Fibroblast of villous mesenchyme (primary cell): ENCODE data around the gene KCNJ2. TPM values are rescaled to one million over a fixed set of nuclear protein-coding genes. Genes with fewer than 3 reads are reported as not detected.
A peak's percentile ranks its signal among the peaks of the same experiment; 100 is the strongest.

Experiments
- DNase-seq: peaks from one replicate; pipeline ENCODE4 v3.0.0-alpha.2; 2010; ENCODE audit warnings: low read depth
- H3K4me3 ChIP-seq: 2 replicates; pipeline ENCODE4 v1.5.1; 2011; ENCODE audit warnings: low read depth, mild to moderate bottlenecking, low read length
- CTCF ChIP-seq: IDR thresholded peaks from 2 replicates; pipeline ENCODE4 v1.5.1; 2012; ENCODE audit warnings: low read depth, mild to moderate bottlenecking, low read length; ENCODE audit not compliant: insufficient read depth
- total RNA-seq: library from RNA; depleted of rRNA; stranded (reverse); fragments of >200 nt; gene quantifications from 2 replicates; pipeline ENCODE4 v1.2.3, GENCODE V29; 2012

KCNJ2 gene
- total RNA-seq, 1 donor, result 0.86 TPM

DNA sequence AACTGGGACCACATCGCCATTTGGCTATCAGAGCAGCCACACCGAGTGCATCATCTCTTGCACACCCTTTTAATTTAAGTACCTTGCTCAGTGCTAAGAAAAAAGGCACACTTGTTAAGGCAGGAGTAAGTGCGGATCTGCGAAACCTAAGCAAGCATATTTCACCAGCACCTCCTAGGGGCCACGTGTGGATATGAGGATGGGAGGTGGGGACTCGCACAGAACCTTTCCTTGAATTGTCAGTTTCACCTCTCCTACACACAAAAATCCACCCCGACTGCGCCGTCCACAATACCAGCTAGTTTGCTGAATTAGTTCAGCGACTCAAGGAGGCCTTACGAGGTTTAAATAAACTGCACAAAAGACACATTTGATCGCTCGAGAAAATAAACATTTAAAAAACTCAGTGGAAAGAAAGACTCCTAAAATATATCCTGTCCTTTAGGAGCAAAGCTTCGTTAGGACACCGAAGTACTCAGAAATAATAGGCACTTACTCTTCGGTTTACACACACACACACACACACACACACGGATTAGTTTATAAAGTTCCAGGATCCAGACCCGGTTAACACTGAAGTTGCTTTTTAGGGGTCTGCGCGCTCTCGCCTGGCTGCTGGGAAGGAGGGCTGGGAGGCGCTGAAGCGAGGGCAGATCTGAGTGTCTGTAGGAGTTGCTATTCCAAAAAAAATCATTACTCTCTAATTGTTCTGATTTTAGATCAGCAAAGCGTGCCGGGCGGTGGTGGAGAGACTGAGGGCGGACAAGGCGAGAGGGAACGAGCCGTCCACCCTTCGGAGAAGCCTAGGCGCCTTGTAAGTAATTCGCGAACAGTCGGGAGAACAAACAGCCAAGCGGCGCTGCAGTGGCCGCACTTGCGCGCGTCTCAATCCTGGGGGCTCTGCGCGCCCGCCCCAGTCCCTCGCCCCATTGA, 1.0 kb upstream of the KCNJ2 start:
- TF ChIP-seq CTCF, result peak; percentile 65
- peak; percentile 65 for DNase-seq

DNA sequence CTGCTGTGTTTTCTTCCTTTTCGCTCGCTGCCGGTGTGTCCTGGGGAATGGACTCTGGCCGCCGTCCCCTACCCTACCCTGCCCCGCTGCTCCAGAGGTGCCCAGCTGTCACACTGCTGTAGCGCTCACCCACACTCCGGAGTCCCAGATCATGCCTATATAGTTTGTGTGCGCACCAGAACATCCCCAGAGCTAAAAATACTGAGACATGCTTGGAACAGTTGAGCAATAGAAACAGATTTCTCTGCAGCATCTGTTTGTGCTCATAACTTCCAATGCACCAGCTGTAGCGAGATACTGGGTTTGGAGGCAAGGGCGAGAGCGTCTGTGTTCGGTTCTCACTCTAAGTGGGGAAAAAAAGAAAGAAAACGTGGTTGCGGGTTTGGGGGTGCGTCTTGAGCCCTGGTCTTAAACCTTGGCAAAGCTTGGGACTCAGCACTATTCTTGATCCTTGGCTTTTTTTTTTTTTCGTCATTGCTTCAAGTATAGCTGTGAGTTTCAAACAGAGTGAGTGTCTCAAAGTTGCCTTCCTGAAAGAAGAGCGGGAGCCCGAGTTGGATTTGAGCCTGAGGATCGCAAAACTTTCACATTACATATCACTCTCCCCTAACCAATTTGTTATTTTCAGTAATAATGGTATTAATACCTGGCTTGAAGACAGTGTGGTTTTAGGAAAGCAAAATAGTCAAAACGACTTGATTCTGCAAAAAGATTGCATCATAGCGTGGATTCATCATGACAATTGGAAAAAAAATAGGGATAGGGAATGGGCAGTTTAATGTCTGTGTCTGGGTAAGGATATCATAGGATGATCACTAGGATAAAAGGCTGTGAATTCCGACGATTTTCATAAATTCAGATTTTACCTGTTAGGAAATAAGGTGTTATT, 621 bp downstream of the KCNJ2 start:
- TF ChIP-seq CTCF, result no peak
- peak; percentile 76 for DNase-seq
- peak overlapping the region; percentile 71 for H3K4me3 ChIP-seq

More for the DNA sequence above, 1.0 kb upstream of the KCNJ2 start:
- H3K4me3 ChIP-seq, result peak overlapping the region; percentile 71

DNA sequence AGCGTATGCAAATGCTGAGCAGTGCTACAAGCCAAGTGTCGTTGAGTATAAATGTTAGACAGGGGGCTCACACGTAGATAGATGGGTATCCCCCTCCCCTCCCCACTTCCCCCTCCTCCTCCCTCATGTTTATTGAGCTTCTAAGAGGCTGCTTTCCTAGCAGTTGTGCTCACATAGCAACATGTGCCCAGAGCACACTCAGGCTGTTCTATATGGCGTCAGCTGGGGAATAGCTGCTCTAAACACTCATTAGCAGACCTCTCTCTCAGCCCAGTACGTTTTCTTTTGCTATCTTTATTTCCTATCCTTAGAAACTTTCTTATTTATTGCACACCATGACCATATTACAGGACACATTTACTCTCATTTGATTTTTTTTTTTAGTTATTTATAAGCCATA, 1.8 kb downstream of the KCNJ2 start:
- no peak for TF ChIP-seq CTCF

DNA sequence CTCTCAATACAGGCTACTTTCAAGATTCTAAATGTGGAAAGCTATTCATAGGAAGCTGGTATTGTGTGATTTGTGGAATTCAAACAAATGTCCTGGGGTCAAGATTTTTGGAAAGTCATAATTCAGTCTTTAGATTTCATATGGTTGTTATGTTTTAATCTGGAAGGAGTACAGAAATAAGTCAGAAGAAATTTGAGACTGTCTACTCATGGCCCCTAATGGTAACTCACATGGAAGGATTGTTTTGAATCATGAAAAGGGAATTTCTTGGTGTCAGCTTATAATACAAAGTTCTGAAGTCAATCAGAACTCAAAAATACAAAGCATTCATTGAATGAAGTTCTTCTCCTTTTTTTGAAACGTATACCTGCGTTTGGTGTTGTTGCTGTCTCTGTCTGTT, 3.1 kb downstream of the KCNJ2 start:
- no peak overlapping the region for H3K4me3 ChIP-seq
- no peak for TF ChIP-seq CTCF
- DNase-seq, result no peak

More for the DNA sequence above, 1.8 kb downstream of the KCNJ2 start:
- DNase-seq, result no peak
- peak overlapping the region; percentile 9 for H3K4me3 ChIP-seq

- H3K4me3 ChIP-seq, result no peak overlapping the region
- no peak for TF ChIP-seq CTCF
- no peak for DNase-seq
These were observed 3.6 kb downstream of the KCNJ2 start for GRCh38 chr17:70172923-70173322.

DNA sequence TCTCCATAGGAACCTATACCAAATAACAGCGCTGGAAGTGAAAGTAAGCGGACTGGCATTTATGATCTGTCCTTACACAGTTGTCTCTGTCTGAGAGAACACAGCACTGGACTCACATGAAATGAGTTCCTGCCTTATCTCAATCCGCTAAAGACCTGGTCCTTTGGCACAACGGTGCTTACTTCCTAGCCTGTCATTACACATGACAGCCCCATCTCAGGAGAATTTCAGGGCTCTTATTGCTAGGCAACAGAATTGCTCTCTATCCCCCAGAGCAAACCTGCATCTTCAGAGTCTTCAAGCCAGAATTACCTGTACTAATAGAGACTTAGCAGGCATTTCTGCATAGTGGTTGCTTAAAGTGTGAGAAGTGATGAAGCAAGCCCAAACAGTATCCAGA, 4.3 kb downstream of the KCNJ2 start:
- no peak for DNase-seq
- H3K4me3 ChIP-seq, result no peak overlapping the region
- TF ChIP-seq CTCF, result no peak
